Stimulated activated CD8-positive, alpha-beta memory T cell treated with anti-CD3 and anti-CD28 coated beads, Interleukin-4, amount 100 ng/mL, for 1 hour (primary cell): ENCODE results near the gene VAV3.
"Not testable (repeated sequence)": the region's sequence is repeated elsewhere in the genome, so short reads cannot be mapped to it uniquely, and the experiment has no call there.

Source experiments
- DNase-seq, 2 donors: peaks; one replicate each; pipeline ENCODE4 v3.0.0-alpha.2; 2020; ENCODE audit warnings: low read depth in 2 of 2, low spot score in 1 of 2

Gene VAV3

GRCh38 chr1:107844541-107845194 is 120.3 kb downstream of the VAV3 start:
- DNase-seq, result not testable (repeated sequence)

GRCh38 chr1:107843989-107844388 is 121.0 kb downstream of the VAV3 start:
- DNase-seq, result no peak

GRCh38 chr1:107842241-107842640 is 122.7 kb downstream of the VAV3 start:
- no peak for DNase-seq

- no peak for DNase-seq
These were observed 124.3 kb downstream of the VAV3 start for GRCh38 chr1:107840725-107841124.

GRCh38 chr1:107838056-107838455 is 126.9 kb downstream of the VAV3 start:
- DNase-seq, result no peak

GRCh38 chr1:107835151-107835670 is 129.8 kb downstream of the VAV3 start:
- no peak for DNase-seq

GRCh38 chr1:107833061-107833460 is 131.9 kb downstream of the VAV3 start:
- no peak for DNase-seq

GRCh38 chr1:107831921-107832320 is 133.1 kb downstream of the VAV3 start:
- no peak for DNase-seq

- DNase-seq, result no peak
These were observed 134.5 kb downstream of the VAV3 start for GRCh38 chr1:107830526-107830925.

- no peak for DNase-seq
These were observed 134.9 kb downstream of the VAV3 start for GRCh38 chr1:107830075-107830474.

- DNase-seq, result no peak
These were observed 135.8 kb downstream of the VAV3 start for GRCh38 chr1:107829036-107829770.

- DNase-seq, result no peak
These were observed 140.0 kb downstream of the VAV3 start for GRCh38 chr1:107824946-107825345.

GRCh38 chr1:107821340-107821739 is 143.6 kb downstream of the VAV3 start:
- no peak for DNase-seq

GRCh38 chr1:107820801-107821200 is 144.2 kb downstream of the VAV3 start:
- DNase-seq, result no peak

GRCh38 chr1:107817935-107818334 is 147.0 kb downstream of the VAV3 start:
- DNase-seq, result no peak

- DNase-seq, result no peak
These were observed 147.8 kb downstream of the VAV3 start for GRCh38 chr1:107817206-107817605.

GRCh38 chr1:107810291-107810951 is 154.6 kb downstream of the VAV3 start:
- DNase-seq, result no peak

GRCh38 chr1:107807855-107808254 is 157.1 kb downstream of the VAV3 start:
- no peak for DNase-seq

GRCh38 chr1:107807405-107807804 is 157.6 kb downstream of the VAV3 start:
- DNase-seq, result no peak

GRCh38 chr1:107806902-107807301 is 158.1 kb downstream of the VAV3 start:
- DNase-seq, result no peak

- DNase-seq, result no peak
These were observed 160.2 kb downstream of the VAV3 start for GRCh38 chr1:107804741-107805140.

- DNase-seq, result no peak
These were observed 160.8 kb downstream of the VAV3 start for GRCh38 chr1:107804134-107804533.
